ES-I3 (cell line): ENCODE results near the gene CLASRP.
A peak's percentile ranks its signal among the peaks of the same experiment; 100 is the strongest.

Source experiments
- H3K36me3 ChIP-seq: 2 replicates; pipeline ENCODE4 v1.6.1; 2013; ENCODE audit warnings: mild to moderate bottlenecking, low read length, control low read depth, moderate library complexity; ENCODE audit not compliant: insufficient read depth
- H3K4me1 ChIP-seq: 2 replicates; pipeline ENCODE4 v1.6.1; 2013; ENCODE audit warnings: mild to moderate bottlenecking, control low read depth, low read length; ENCODE audit not compliant: insufficient read depth
- H3K9ac ChIP-seq: 2 replicates; pipeline ENCODE4 v1.6.1; 2013; ENCODE audit warnings: low read depth, mild to moderate bottlenecking, low read length, moderate library complexity
- H3K9me3 ChIP-seq: 2 replicates; pipeline ENCODE4 v1.6.1; 2013; ENCODE audit warnings: mild to moderate bottlenecking, low read length, moderate library complexity; ENCODE audit not compliant: control insufficient read depth, insufficient read depth

Gene CLASRP

DNA sequence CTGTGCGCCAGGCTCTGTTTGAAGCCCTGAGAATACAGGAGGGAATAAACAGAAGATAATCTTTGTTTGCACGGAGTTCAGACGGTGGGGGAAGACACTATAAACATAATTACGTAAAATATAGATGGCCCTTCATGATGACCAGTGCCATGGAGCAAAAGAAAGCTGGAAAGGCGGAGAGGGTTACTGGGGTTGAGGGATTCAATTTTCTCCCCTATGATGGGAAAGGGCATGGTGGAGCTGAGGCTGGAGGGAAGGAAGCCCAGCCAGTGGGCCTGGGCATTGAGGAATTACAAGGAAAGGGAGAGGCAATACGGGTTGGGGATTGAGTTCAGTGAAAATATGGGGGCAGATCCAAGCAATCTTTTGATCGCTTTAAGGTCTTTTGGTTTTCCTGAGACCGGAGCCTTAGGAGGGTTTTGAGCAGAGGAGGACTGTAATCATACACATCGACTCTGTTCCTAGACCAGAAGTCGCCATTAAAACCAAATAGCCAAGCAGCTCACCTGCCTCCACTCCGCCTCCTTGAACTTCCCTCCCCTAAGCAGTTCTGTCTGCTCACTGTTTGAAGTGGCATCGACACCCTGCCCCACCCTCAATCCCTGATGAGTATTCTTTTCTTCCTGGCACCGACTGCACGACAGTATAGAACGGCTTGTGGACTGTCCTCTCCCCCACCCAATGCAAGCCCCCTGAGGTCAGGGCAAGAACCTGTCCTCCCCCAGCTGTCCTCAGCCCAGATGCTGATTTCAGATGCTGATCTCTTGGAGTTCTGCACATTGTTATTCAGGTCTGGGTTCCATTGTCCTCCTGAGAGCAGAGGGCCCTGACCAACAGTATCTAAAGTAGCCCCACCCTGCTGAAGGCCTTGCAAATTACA lies 38.2 kb downstream of the CLASRP start:
- H3K9me3 ChIP-seq, result no peaks in the 10 kb centered on the region
- peaks cover 25% of the 10 kb centered on the region for H3K4me1 ChIP-seq
- H3K36me3 ChIP-seq, result peaks cover 3% of the 10 kb centered on the region
- H3K9ac ChIP-seq, result peak overlapping the region; percentile 75

DNA sequence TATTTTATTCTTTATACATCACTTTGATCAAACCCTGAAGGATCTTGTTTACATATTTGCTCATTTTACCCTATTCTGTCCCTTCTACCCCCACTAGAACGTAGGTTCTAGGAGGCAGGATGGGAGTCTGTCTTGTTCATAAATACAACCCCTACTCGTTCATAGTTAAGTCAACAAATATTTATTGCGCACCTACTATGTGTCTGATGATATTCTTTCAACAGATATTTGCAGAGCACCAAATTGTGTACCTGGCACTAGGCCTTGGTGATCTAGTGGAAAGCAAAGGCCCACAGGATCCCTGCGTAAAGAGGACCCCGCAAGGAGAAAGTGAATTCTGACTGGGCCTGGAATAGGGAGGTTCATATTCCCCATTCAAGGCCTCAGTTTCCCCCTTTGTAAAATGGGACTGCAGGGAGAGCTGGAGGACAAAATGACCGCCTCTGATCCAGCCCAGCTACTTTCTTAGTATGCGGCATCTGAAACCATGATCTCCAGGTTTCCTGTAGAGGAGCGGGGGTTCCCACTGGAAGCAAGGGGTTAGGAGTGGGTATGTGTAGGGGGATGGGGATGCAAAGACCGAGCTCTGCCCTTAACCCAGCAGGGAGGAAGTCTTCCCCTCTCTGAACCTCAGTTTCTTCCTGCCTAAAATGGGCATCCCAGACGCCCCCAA lies 39.7 kb downstream of the CLASRP start:
- H3K36me3 ChIP-seq, result peaks cover 3% of the 10 kb centered on the region
- peak overlapping the region; percentile 96 for H3K9ac ChIP-seq
- no peaks in the 10 kb centered on the region for H3K9me3 ChIP-seq
- H3K4me1 ChIP-seq, result peaks cover 25% of the 10 kb centered on the region

DNA sequence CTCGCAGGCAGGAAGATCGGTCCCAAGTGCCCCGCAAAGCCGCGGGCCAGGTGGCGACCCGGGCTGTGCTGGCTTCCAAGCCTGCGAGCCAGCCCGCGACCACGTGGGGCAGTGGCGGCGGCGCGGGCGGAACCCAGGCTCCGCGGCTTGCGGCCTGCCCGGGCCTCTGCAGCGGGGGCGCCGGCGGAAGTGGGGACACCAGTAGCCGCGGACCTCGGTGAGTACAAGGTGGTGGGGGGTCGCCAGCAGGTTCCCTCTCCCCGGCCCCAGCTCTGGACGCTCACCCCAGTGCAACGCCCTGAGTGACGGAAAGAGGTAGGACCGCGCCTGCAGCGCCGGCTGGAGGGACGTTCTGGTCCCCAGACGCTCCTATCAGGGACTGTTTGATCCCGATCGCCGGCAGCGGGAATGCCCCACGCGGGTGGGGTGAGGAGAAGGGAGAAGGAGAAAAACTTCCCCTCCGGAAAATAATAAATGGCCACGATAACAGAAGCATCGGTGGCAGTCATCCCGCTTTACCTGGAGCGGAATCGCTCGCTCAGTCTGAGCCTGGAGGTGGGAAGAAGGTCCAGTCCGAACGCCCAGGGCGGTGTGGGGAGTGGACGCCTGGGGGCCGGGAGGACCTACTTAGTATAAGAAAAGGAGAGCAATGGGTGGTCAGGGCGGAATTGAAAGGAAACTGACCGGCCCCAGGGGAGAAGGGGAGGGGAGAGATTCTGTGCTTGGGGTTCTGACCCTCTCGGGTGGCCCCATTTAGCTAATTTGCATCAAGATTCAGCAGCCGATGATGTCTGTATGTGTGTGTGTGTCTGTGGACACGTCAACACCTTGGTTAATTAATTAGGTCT lies 40.4 kb downstream of the CLASRP start, which contains the start of gene GEMIN7:
TSS of gene GEMIN7 (plus strand) at position 198 of the 848 bp plus-strand sequence. CDS start 10,855 bp downstream, outside the sequence.
- H3K4me1 ChIP-seq, result peaks cover 23% of the 10 kb centered on the region
- peaks cover 3% of the 10 kb centered on the region for H3K36me3 ChIP-seq

GRCh38 chr19:45079911-45080370 lies 41.1 kb downstream of the CLASRP start:
- H3K36me3 ChIP-seq, result peaks cover 3% of the 10 kb centered on the region
- H3K4me1 ChIP-seq, result peaks cover 19% of the 10 kb centered on the region
- peak overlapping the region; percentile 96 for H3K9ac ChIP-seq
- H3K9me3 ChIP-seq, result no peaks in the 10 kb centered on the region

More for the DNA sequence above, 40.4 kb downstream of the CLASRP start, which contains the start of gene GEMIN7:
- Histone ChIP-seq H3K9me3 (no peaks in the 10 kb centered on the region), H3K9ac (peak within 1 kb of the TSS; percentile 96)

GRCh38 chr19:45082170-45082569 lies 43.3 kb downstream of the CLASRP start:
- Histone ChIP-seq H3K36me3 (peaks cover 8% of the 10 kb centered on the region), H3K9ac (no peak overlapping the region), H3K4me1 (peaks cover 12% of the 10 kb centered on the region), H3K9me3 (no peaks in the 10 kb centered on the region)

GRCh38 chr19:45086480-45086879 lies 47.6 kb downstream of the CLASRP start:
- Histone ChIP-seq H3K4me1 (no peaks in the 10 kb centered on the region), H3K9ac (no peak overlapping the region), H3K36me3 (peaks cover 17% of the 10 kb centered on the region), H3K9me3 (no peaks in the 10 kb centered on the region)

DNA sequence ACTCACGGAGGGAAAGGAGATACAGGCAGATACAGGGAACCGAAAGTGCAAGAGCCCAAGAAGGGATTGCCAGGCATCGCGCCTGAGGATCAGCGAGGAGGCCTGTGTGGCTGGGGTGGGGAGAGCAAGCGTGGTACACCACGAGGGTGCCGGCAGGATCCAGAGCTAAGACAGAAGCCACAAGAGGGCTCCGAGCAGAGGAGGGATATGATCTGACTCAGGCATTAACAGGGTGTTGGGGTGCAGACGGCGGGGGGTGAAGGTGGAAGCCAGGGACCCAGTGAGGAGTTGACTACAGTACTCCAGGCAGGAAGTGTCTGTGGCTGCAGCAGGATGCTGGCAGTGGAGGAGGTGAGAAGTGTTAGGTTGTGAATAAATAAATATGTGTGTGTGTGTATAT lies 48.7 kb downstream of the CLASRP start:
- H3K4me1 ChIP-seq, result no peaks in the 10 kb centered on the region
- H3K9me3 ChIP-seq, result no peaks in the 10 kb centered on the region
- peaks cover 14% of the 10 kb centered on the region for H3K36me3 ChIP-seq
- H3K9ac ChIP-seq, result no peak overlapping the region

DNA sequence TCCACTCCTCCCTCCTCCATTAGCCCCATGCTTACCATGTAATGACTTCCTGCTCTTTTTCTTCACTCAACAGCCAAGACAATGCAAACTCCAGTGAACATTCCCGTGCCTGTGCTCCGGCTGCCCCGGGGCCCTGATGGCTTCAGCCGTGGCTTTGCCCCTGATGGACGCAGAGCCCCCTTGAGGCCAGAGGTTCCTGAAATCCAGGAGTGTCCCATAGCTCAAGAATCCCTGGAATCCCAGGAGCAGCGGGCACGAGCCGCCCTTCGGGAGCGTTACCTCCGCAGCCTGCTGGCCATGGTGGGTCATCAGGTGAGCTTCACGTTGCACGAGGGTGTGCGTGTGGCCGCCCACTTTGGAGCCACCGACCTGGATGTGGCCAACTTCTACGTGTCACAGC lies 51.2 kb downstream of the CLASRP start:
- no peaks in the 10 kb centered on the region for H3K9me3 ChIP-seq
- no peaks in the 10 kb centered on the region for H3K4me1 ChIP-seq
- H3K36me3 ChIP-seq, result peaks cover 14% of the 10 kb centered on the region
- no peak overlapping the region for H3K9ac ChIP-seq

GRCh38 chr19:45090606-45091005 lies 51.8 kb downstream of the CLASRP start:
- peaks cover 14% of the 10 kb centered on the region for H3K36me3 ChIP-seq
- peak overlapping the region; percentile 40; the same call in 1 of the 2 replicates for H3K9ac ChIP-seq
- H3K4me1 ChIP-seq, result no peaks in the 10 kb centered on the region
- no peaks in the 10 kb centered on the region for H3K9me3 ChIP-seq

- peak overlapping the region; percentile 75 for H3K9ac ChIP-seq
- H3K9me3 ChIP-seq, result no peaks in the 10 kb centered on the region
- H3K4me1 ChIP-seq, result no peaks in the 10 kb centered on the region
- peaks cover 13% of the 10 kb centered on the region for H3K36me3 ChIP-seq
Observed at GRCh38 chr19:45091031-45091923, 52.4 kb downstream of the CLASRP start.

DNA sequence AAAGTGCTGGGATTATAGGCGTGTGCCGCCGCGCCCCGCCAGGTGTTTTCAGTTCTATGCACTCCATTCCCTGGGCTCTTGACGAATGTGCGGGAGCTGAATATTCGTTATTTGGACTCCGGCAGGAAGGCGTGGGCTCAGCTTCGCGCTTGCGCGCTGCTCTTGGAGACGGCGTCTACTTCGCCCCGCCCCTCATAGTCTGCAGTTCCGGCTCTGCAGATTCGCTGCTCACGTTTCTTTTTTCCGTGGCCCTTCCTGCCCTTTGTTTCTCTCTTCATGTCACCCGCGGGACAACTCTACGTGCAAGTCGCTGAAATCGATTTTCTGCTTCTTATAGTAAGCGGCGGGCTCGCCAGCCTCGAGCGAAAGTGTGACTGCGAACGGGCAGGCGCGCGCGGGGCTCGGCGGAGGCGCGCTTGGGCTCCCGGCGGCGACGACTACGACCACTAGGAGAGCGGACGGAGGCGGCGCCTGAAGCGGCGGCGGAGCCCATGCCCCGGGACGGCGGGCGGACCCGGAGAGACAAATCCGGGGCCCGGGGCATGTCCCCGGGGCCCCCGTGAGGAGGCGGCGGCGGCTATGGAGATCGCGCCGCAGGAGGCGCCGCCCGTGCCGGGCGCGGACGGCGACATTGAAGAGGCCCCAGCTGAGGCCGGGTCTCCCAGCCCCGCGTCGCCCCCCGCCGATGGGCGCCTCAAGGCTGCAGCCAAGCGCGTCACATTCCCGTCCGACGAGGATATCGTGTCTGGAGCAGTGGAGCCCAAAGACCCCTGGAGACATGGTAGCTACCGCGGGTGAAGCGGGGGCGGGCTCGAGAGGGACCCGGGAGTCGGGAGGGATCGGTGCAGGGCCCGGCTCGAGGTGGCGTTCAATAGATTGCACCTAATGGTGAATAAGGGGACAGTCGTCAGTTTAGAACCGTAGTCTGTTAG lies 54.2 kb downstream of the CLASRP start, which contains the start of gene PPP1R37:
TSS of gene PPP1R37 (plus strand) at position 433 of the 932 bp plus-strand sequence. CDS start at position 580, 147 bp downstream.
- peak within 1 kb of the TSS; percentile 75 for H3K9ac ChIP-seq
- H3K4me1 ChIP-seq, result peaks cover 9% of the 10 kb centered on the region
- peaks cover 6% of the 10 kb centered on the region for H3K36me3 ChIP-seq
- H3K9me3 ChIP-seq, result no peaks in the 10 kb centered on the region

GRCh38 chr19:45094137-45094536 lies 55.3 kb downstream of the CLASRP start:
- H3K36me3 ChIP-seq, result no peaks in the 10 kb centered on the region
- H3K4me1 ChIP-seq, result peaks cover 21% of the 10 kb centered on the region
- no peaks in the 10 kb centered on the region for H3K9me3 ChIP-seq
- peak overlapping the region; percentile 75 for H3K9ac ChIP-seq
